Natural killer cell (primary cell): Measurements from ENCODE around the gene ZBTB46. TPM values are rescaled to one million over a fixed set of nuclear protein-coding genes. Genes with fewer than 3 reads are reported as not detected.

Source experiments
- ATAC-seq, 3 donors: fragments of 150-1000 bp in 2 of 3; fragments of 200-7000 bp in 1 of 3; cut with Tn5 transposase; 1 replicate in 1 of 3; 2 replicates in 2 of 3; pipeline ENCODE4 v1.10.0; 2021; ENCODE audit warnings: mild to moderate bottlenecking in 2 of 3, moderate library complexity in 2 of 3
- DNase-seq, 2 donors: peaks; one replicate each; pipeline versions ENCODE4 v3.0.0 to v3.0.0-alpha.2; 2013 to 2021; ENCODE audit warnings: mixed read lengths in 1 of 2
- H3K27ac ChIP-seq: one replicate; pipeline ENCODE4 v1.5.1; 2013; ENCODE audit warnings: mild to moderate bottlenecking, low read length
- H3K27me3 ChIP-seq: one replicate; pipeline ENCODE4 v1.6.1; 2013; ENCODE audit warnings: low read length; ENCODE audit not compliant: control insufficient read depth, insufficient read depth
- H3K36me3 ChIP-seq: one replicate; pipeline ENCODE4 v1.6.1; 2013; ENCODE audit warnings: low read length; ENCODE audit not compliant: control insufficient read depth, insufficient read depth
- H3K4me1 ChIP-seq: one replicate; pipeline ENCODE4 v1.6.1; 2013; ENCODE audit warnings: low read length; ENCODE audit not compliant: control insufficient read depth, insufficient read depth
- H3K4me3 ChIP-seq: one replicate; pipeline ENCODE4 v1.5.1; 2013; ENCODE audit warnings: low read length
- H3K9me3 ChIP-seq: one replicate; pipeline ENCODE4 v1.6.1; 2013; ENCODE audit warnings: low read length; ENCODE audit not compliant: control insufficient read depth, insufficient read depth
- H3K27ac Mint-ChIP-seq, 2 donors: one replicate each; pipeline ENCODE4 v1.8.0; 2022; ENCODE audit warnings: mild to moderate bottlenecking in 2 of 2, mixed read lengths in 2 of 2, moderate library complexity in 1 of 2
- H3K27me3 Mint-ChIP-seq, 2 donors: one replicate each; pipeline ENCODE4 v1.8.0; 2022; ENCODE audit warnings: low read depth in 2 of 2, mixed read lengths in 2 of 2
- H3K36me3 Mint-ChIP-seq: one replicate; pipeline ENCODE4 v1.8.0; 2022; ENCODE audit warnings: mixed read lengths
- H3K4me1 Mint-ChIP-seq, 2 donors: one replicate each; pipeline ENCODE4 v1.8.0; 2022; ENCODE audit warnings: mixed read lengths in 2 of 2
- H3K4me3 Mint-ChIP-seq: one replicate; pipeline ENCODE4 v1.8.0; 2022; ENCODE audit warnings: mild to moderate bottlenecking, moderate library complexity, mixed read lengths
- H3K9me3 Mint-ChIP-seq, 2 donors: one replicate each; pipeline ENCODE4 v1.8.0; 2022; ENCODE audit warnings: mixed read lengths in 2 of 2
- WGBS: methylation state at CpG from one replicate; pipeline ENCODE4 v1.1.7; 2013; ENCODE audit warnings: missing lambda C conversion rate; ENCODE audit not compliant: insufficient coverage; 5-methylcytosine and 5-hydroxymethylcytosine counted together
- intact Hi-C: fragments of 100-400 bp; cut with micrococcal nuclease; formaldehyde crosslinking; loops from one replicate; pipeline ENCODE4 v1.14.2; 2022
- total RNA-seq, 4 donors: library from RNA; stranded (reverse); fragments of 120-200 nt in 1 of 4; gene quantifications; one replicate each; pipeline versions ENCODE4 v1.2.3 to v1.2.4, GENCODE V29; 2013 to 2022
- TF ChIP-seq, protein P1 (sequence below): fragments of 200-600 bp; IDR thresholded peaks from one replicate; pipeline ENCODE4 v1.8.0; 2022; ENCODE audit warnings: antibody characterized with exemption

Gene ZBTB46
- total RNA-seq, 3 donors from 2014 or later (not counting 1 experiment from before 2014, with no cell fraction given): 1.1 TPM

DNA sequence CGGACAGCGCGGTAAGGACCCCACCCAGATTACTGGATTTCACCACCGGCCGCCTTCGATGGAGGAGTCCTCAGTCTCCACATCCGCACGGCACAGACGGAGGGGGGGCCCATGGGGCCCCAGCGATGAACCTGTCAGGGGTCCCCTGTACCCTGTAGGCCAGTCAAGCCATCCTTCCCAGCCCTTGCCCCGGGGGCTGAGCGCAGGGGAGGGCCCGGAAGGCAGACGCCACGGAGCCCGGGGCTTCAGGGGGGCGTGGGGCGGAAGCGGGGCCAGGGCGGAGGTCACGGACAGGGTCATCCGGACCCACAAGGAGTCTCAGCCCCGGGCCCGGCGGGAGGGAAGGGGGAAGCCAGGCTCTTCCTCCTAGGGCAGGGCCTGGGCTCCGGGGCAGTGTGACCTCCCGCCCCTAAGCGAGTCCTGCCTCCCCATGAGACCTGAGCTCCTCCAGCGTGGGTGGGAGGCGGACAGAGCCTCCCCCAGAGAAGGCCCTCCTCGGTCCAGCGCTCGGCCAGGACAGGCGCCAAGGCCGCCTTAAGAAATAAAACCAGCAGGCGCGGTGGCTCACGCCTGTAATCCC is 22.8 kb downstream of the ZBTB46 start:
- DNase-seq: no peak
- Histone ChIP-seq H3K4me3 (no peak overlapping the region), H3K9me3 (no peaks in the 10 kb centered on the region), H3K27me3 (no peaks in the 10 kb centered on the region), H3K4me1 (peaks cover 11% of the 10 kb centered on the region), H3K27ac (no peak overlapping the region), H3K36me3 (no peaks in the 10 kb centered on the region)
- 96% methylated on average over 38 of the region's 38 CpGs for WGBS
- Mint-ChIP-seq H3K9me3 (no peaks in the 10 kb centered on the region), H3K27me3 (peaks cover 6 to 10% of the 10 kb centered on the region in 2 donors), H3K36me3 (no peaks in the 10 kb centered on the region), H3K4me1 (peaks cover 5 to 6% of the 10 kb centered on the region in 2 donors), H3K4me3 (no peak overlapping the region), H3K27ac (no peak overlapping the region)
- TF ChIP-seq, protein P1, sequence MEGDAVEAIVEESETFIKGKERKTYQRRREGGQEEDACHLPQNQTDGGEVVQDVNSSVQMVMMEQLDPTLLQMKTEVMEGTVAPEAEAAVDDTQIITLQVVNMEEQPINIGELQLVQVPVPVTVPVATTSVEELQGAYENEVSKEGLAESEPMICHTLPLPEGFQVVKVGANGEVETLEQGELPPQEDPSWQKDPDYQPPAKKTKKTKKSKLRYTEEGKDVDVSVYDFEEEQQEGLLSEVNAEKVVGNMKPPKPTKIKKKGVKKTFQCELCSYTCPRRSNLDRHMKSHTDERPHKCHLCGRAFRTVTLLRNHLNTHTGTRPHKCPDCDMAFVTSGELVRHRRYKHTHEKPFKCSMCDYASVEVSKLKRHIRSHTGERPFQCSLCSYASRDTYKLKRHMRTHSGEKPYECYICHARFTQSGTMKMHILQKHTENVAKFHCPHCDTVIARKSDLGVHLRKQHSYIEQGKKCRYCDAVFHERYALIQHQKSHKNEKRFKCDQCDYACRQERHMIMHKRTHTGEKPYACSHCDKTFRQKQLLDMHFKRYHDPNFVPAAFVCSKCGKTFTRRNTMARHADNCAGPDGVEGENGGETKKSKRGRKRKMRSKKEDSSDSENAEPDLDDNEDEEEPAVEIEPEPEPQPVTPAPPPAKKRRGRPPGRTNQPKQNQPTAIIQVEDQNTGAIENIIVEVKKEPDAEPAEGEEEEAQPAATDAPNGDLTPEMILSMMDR: no peak
- intact Hi-C loops: no loop called here
- no peak for ATAC-seq

DNA sequence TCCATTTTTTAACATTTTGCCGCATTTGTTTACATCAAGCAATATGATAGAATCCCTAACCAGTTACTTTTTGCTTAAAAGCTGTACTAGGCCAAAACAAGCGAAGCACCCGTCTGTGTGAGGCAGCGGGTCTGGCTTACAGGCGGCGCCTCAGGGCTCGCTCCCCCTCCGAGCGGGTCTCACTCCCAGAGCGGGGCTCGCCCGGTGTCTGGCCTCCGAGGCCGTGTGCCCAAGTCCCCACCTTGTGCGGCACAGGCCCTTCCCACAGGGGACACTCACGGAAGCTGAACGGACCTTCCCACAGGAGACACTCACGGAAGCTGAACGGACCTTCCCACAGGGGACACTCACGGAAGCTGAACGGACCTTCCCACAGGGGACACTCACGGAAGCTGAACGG is 23.4 kb downstream of the ZBTB46 start:
- peaks cover 5 to 6% of the 10 kb centered on the region in 2 donors for H3K4me1 Mint-ChIP-seq
- H3K4me1 ChIP-seq: peaks cover 16% of the 10 kb centered on the region
- 97% methylated on average over 23 of the region's 23 CpGs for WGBS
- TF ChIP-seq, protein P1: no peak
- ATAC-seq (no peak), DNase-seq (no peak)
- H3K9me3 ChIP-seq: no peaks in the 10 kb centered on the region
- no peaks in the 10 kb centered on the region for H3K27me3 ChIP-seq
- no peak overlapping the region for H3K27ac ChIP-seq
- intact Hi-C loops: no loop called here
- H3K27ac Mint-ChIP-seq: no peak overlapping the region
- no peak overlapping the region for H3K4me3 ChIP-seq
- no peaks in the 10 kb centered on the region for H3K36me3 Mint-ChIP-seq
- H3K36me3 ChIP-seq: no peaks in the 10 kb centered on the region
- peaks cover 6 to 10% of the 10 kb centered on the region in 2 donors for H3K27me3 Mint-ChIP-seq
- H3K4me3 Mint-ChIP-seq: no peak overlapping the region
- H3K9me3 Mint-ChIP-seq: no peaks in the 10 kb centered on the region

GRCh38 chr20:63804308-63804636 is 26.8 kb downstream of the ZBTB46 start:
- H3K4me3 ChIP-seq: no peak overlapping the region
- H3K4me1 ChIP-seq: peaks cover 16% of the 10 kb centered on the region
- Mint-ChIP-seq H3K27me3 (peaks cover 11 to 19% of the 10 kb centered on the region in 2 donors), H3K4me3 (no peak overlapping the region), H3K9me3 (no peaks in the 10 kb centered on the region), H3K27ac (no peak overlapping the region), H3K4me1 (peaks cover 5 to 6% of the 10 kb centered on the region in 2 donors), H3K36me3 (no peaks in the 10 kb centered on the region)
- WGBS: 84% methylated on average over 8 of the region's 8 CpGs
- H3K27ac ChIP-seq: peak overlapping the region; percentile 81
- no peaks in the 10 kb centered on the region for H3K9me3 ChIP-seq
- intact Hi-C loops: no loop called here
- TF ChIP-seq, protein P1: no peak
- no peaks in the 10 kb centered on the region for H3K27me3 ChIP-seq
- no peaks in the 10 kb centered on the region for H3K36me3 ChIP-seq
- ATAC-seq (no peak), DNase-seq (no peak)
